PC-3 (cell line): ENCODE data around the gene CPOX.

Experiments used
- CTCF ChIP-seq: fragments of 300-600 bp; sonication (generic); conservative IDR thresholded peaks from 2 replicates; pipeline ENCODE4 v1.5.1; 2017; ENCODE audit warnings: antibody characterized with exemption, low read depth, mild to moderate bottlenecking, low read length
- EZH2 ChIP-seq: fragments of 300-600 bp; sonication (generic); IDR thresholded peaks from one replicate; pipeline ENCODE4 v1.6.1; 2017; ENCODE audit warnings: antibody characterized with exemption, mild to moderate bottlenecking, low read length; ENCODE audit not compliant: unreplicated experiment
- EZH2phosphoT487 ChIP-seq: fragments of 300-600 bp; sonication (generic); IDR thresholded peaks from 2 replicates; pipeline ENCODE4 v1.6.1; 2018; ENCODE audit warnings: mild to moderate bottlenecking, antibody characterized with exemption, low read length, borderline replicate concordance

GRCh38 chr3:98623572-98624280 is 30.3 kb upstream of the CPOX start:
- TF ChIP-seq CTCF, result no peak
- no peak for TF ChIP-seq EZH2phosphoT487
- TF ChIP-seq EZH2, result no peak
